ENCODE data around the gene CASZ1. TPM values are rescaled to one million over a fixed set of nuclear protein-coding genes. Genes with fewer than 3 reads are reported as not detected.

Gene CASZ1
- total RNA-seq, 8 experiments from 2014 or later = 0.46 to 15.1 (median 6.4) TPM

- in situ Hi-C loops (cut with MboI; ENCODE audit: low pct_unique_long_range_greater_than_20kb in 2 of 9, low sequenced_read_pairs in 9 of 9, unreplicated experiment in 9 of 9) = no loop called here
- ATAC-seq (replicated peaks in 6 of 8) = no peak
- Histone ChIP-seq H3K27ac (no peak overlapping the region), H3K4me1 (replicated peaks in 1 of 2) (peaks cover 8 to 25% of the 10 kb centered on the region in 2 donors), H3K4me3 (no peak overlapping the region)
- 60 to 75% (median 67%) methylated on average over 2 to 11 of the region's 15 CpGs; no CpG with 5 or more reads in 7 of the 10 experiments for WGBS, 10 experiments
Observed at GRCh38 chr1:10656431-10656830, 140.0 kb downstream of the CASZ1 start.

- no peak for ATAC-seq (replicated peaks in 6 of 8)
- Histone ChIP-seq H3K4me3 (no peak overlapping the region), H3K27ac (no peak overlapping the region), H3K4me1 (replicated peaks in 1 of 2) (peaks cover 23 to 36% of the 10 kb centered on the region in 2 donors)
- in situ Hi-C loops (cut with MboI; ENCODE audit: low pct_unique_long_range_greater_than_20kb in 2 of 9, low sequenced_read_pairs in 9 of 9, unreplicated experiment in 9 of 9) = no loop called here
- WGBS, 10 experiments = 53 to 100% (median 75%) methylated on average over 1 to 10 of the region's 10 CpGs; no CpG with 5 or more reads in 4 of the 10 experiments
Observed at GRCh38 chr1:10655002-10655401, 141.4 kb downstream of the CASZ1 start.

- in situ Hi-C loops (cut with MboI; ENCODE audit: low pct_unique_long_range_greater_than_20kb in 2 of 9, low sequenced_read_pairs in 9 of 9, unreplicated experiment in 9 of 9) = no loop called here
- Histone ChIP-seq H3K27ac (no peak overlapping the region), H3K4me3 (no peak overlapping the region), H3K4me1 (replicated peaks in 1 of 2) (peaks cover 30 to 50% of the 10 kb centered on the region in 2 donors)
- ATAC-seq (replicated peaks in 6 of 8) = no peak
- 60 to 100% (median 83%) methylated on average over 1 to 33 of the region's 41 CpGs; no CpG with 5 or more reads in 5 of the 10 experiments for WGBS, 10 experiments
Observed at GRCh38 chr1:10653370-10654125, 142.9 kb downstream of the CASZ1 start.

GRCh38 chr1:10652626-10653025 lies 143.8 kb downstream of the CASZ1 start:
- in situ Hi-C loops (cut with MboI; ENCODE audit: low pct_unique_long_range_greater_than_20kb in 2 of 9, low sequenced_read_pairs in 9 of 9, unreplicated experiment in 9 of 9) = no loop called here
- no peak for ATAC-seq (replicated peaks in 6 of 8)
- H3K4me1 ChIP-seq (replicated peaks in 1 of 2) = peaks cover 30 to 51% of the 10 kb centered on the region in 2 donors

GRCh38 chr1:10651793-10652192 lies 144.7 kb downstream of the CASZ1 start:
- no peak overlapping the region for H3K4me3 ChIP-seq
- peaks cover 30 to 42% of the 10 kb centered on the region in 2 donors for H3K4me1 ChIP-seq (replicated peaks in 1 of 2)
- WGBS, 10 experiments = 0 to 100% (median 40%) methylated on average over 1 to 8 of the region's 11 CpGs; no CpG with 5 or more reads in 2 of the 10 experiments
- peak overlapping the region in 1 of 2 donors; percentile 77 for H3K27ac ChIP-seq
- in situ Hi-C loops (cut with MboI; ENCODE audit: low pct_unique_long_range_greater_than_20kb in 2 of 9, low sequenced_read_pairs in 9 of 9, unreplicated experiment in 9 of 9) = no loop called here
- ATAC-seq (replicated peaks in 6 of 8) = peak in 6 of 8 experiments; percentile 8 to 50 (median 40)

More at GRCh38 chr1:10652626-10653025, 143.8 kb downstream of the CASZ1 start:
- WGBS, 10 experiments = 81 to 100% (median 92%) methylated on average over 1 to 9 of the region's 12 CpGs; no CpG with 5 or more reads in 2 of the 10 experiments
- H3K4me3 ChIP-seq = no peak overlapping the region
- peak overlapping the region in 1 of 2 donors; percentile 77 for H3K27ac ChIP-seq

- 0 to 60% (median 12%) methylated on average over 1 to 7 of the region's 19 CpGs; no CpG with 5 or more reads in 4 of the 10 experiments for WGBS, 10 experiments
- peak in 7 of 8 experiments; percentile 26 to 89 (median 88) for ATAC-seq (replicated peaks in 6 of 8)
Observed at GRCh38 chr1:10651389-10651766, 145.1 kb downstream of the CASZ1 start.

GRCh38 chr1:10650556-10651388 lies 145.7 kb downstream of the CASZ1 start:
- Histone ChIP-seq H3K4me3 (peak overlapping the region in 3 of 5 donors; percentile 4 to 19 (median 5)), H3K27ac (peak overlapping the region in 1 of 2 donors; percentile 91), H3K4me1 (replicated peaks in 1 of 2) (peaks cover 30 to 39% of the 10 kb centered on the region in 2 donors)
- ATAC-seq (replicated peaks in 6 of 8) = peak in 5 of 8 experiments; percentile 64 to 74 (median 67)
- 9 to 63% (median 17%) methylated on average over 3 to 15 of the region's 40 CpGs; no CpG with 5 or more reads in 5 of the 10 experiments for WGBS, 10 experiments
- in situ Hi-C loops (cut with MboI; ENCODE audit: low pct_unique_long_range_greater_than_20kb in 2 of 9, low sequenced_read_pairs in 9 of 9, unreplicated experiment in 9 of 9) = no loop called here

More at GRCh38 chr1:10651389-10651766, 145.1 kb downstream of the CASZ1 start:
- H3K4me1 ChIP-seq (replicated peaks in 1 of 2) = peaks cover 30 to 39% of the 10 kb centered on the region in 2 donors
- H3K27ac ChIP-seq = peak overlapping the region in 1 of 2 donors; percentile 91
- H3K4me3 ChIP-seq = peak overlapping the region in 1 of 5 donors; percentile 19
- in situ Hi-C loops (cut with MboI; ENCODE audit: low pct_unique_long_range_greater_than_20kb in 2 of 9, low sequenced_read_pairs in 9 of 9, unreplicated experiment in 9 of 9) = no loop called here

- Histone ChIP-seq H3K27ac (peak overlapping the region in 1 of 2 donors; percentile 50), H3K4me3 (peak overlapping the region in 2 of 5 donors; percentile 7 to 12), H3K4me1 (replicated peaks in 1 of 2) (peaks cover 30 to 39% of the 10 kb centered on the region in 2 donors)
- peak in 6 of 8 experiments; percentile 1 to 70 (median 15) for ATAC-seq (replicated peaks in 6 of 8)
- 0 to 48% (median 19%) methylated on average over 2 to 13 of the region's 30 CpGs; no CpG with 5 or more reads in 4 of the 10 experiments for WGBS, 10 experiments
- in situ Hi-C loops (cut with MboI; ENCODE audit: low pct_unique_long_range_greater_than_20kb in 2 of 9, low sequenced_read_pairs in 9 of 9, unreplicated experiment in 9 of 9) = no loop called here
Observed at GRCh38 chr1:10649517-10650201, 146.8 kb downstream of the CASZ1 start.

- WGBS, 10 experiments = 39 to 71% (median 49%) methylated on average over 3 to 21 of the region's 32 CpGs; no CpG with 5 or more reads in 3 of the 10 experiments
- Histone ChIP-seq H3K27ac (peak overlapping the region in 1 of 2 donors; percentile 50), H3K4me3 (no peak overlapping the region), H3K4me1 (replicated peaks in 1 of 2) (peaks cover 30 to 39% of the 10 kb centered on the region in 2 donors)
- no peak for ATAC-seq (replicated peaks in 6 of 8)
- in situ Hi-C loops (cut with MboI; ENCODE audit: low pct_unique_long_range_greater_than_20kb in 2 of 9, low sequenced_read_pairs in 9 of 9, unreplicated experiment in 9 of 9) = no loop called here
Observed at GRCh38 chr1:10648689-10649516, 147.5 kb downstream of the CASZ1 start.

GRCh38 chr1:10647414-10648170 lies 148.9 kb downstream of the CASZ1 start:
- H3K4me3 ChIP-seq = no peak overlapping the region
- peaks cover 30 to 39% of the 10 kb centered on the region in 2 donors for H3K4me1 ChIP-seq (replicated peaks in 1 of 2)
- WGBS, 10 experiments = 81 to 95% (median 91%) methylated on average over 5 to 9 of the region's 38 CpGs; no CpG with 5 or more reads in 7 of the 10 experiments
- in situ Hi-C loops (cut with MboI; ENCODE audit: low pct_unique_long_range_greater_than_20kb in 2 of 9, low sequenced_read_pairs in 9 of 9, unreplicated experiment in 9 of 9) = no loop called here
- ATAC-seq (replicated peaks in 6 of 8) = no peak
- no peak overlapping the region for H3K27ac ChIP-seq

GRCh38 chr1:10646347-10646861 lies 150.0 kb downstream of the CASZ1 start:
- 58 to 100% (median 90%) methylated on average over 1 to 7 of the region's 12 CpGs; no CpG with 5 or more reads in 3 of the 10 experiments for WGBS, 10 experiments
- no peak overlapping the region for H3K27ac ChIP-seq
- peak in 6 of 8 experiments; percentile 18 to 80 (median 40) for ATAC-seq (replicated peaks in 6 of 8)

More at GRCh38 chr1:10646347-10646861, 150.0 kb downstream of the CASZ1 start:
- Histone ChIP-seq H3K4me1 (replicated peaks in 1 of 2) (peaks cover 27 to 40% of the 10 kb centered on the region in 2 donors), H3K4me3 (no peak overlapping the region)
- in situ Hi-C loops (cut with MboI; ENCODE audit: low pct_unique_long_range_greater_than_20kb in 2 of 9, low sequenced_read_pairs in 9 of 9, unreplicated experiment in 9 of 9) = no loop called here

Measured in motor neuron (in vitro differentiated cells).